HFFc6 (cell line): ENCODE measurements around the gene SLC51A. TPM values are rescaled to one million over a fixed set of nuclear protein-coding genes. Genes with fewer than 3 reads are reported as not detected.

Source experiments
- DNase-seq: peaks from one replicate; pipeline ENCODE4 v3.0.0-alpha.2; 2018
- H3K27ac Mint-ChIP-seq: 2 replicates; pipeline ENCODE4 v1.8.0; 2020; ENCODE audit warnings: mild to moderate bottlenecking, mixed read lengths
- H3K27me3 Mint-ChIP-seq: 2 replicates; pipeline ENCODE4 v1.8.0; 2021; ENCODE audit warnings: mild to moderate bottlenecking, moderate library complexity, mixed read lengths; ENCODE audit not compliant: insufficient read depth
- H3K36me3 Mint-ChIP-seq: 2 replicates; pipeline ENCODE4 v1.8.0; 2021; ENCODE audit warnings: low read depth, mixed read lengths
- H3K4me1 Mint-ChIP-seq: 2 replicates; pipeline ENCODE4 v1.8.0; 2020; ENCODE audit warnings: low read depth, mixed read lengths
- H3K4me3 Mint-ChIP-seq: 2 replicates; pipeline ENCODE4 v1.8.0; 2020; ENCODE audit warnings: mild to moderate bottlenecking, moderate library complexity, mixed read lengths
- H3K9me3 Mint-ChIP-seq: 2 replicates; pipeline ENCODE4 v1.8.0; 2020; ENCODE audit warnings: mild to moderate bottlenecking, mixed read lengths
- CTCF ChIP-seq: fragments of 200-600 bp; sonication (generic); IDR thresholded peaks from 2 replicates; pipeline ENCODE4 v1.5.0; 2021; ENCODE audit warnings: antibody characterized with exemption, mild to moderate bottlenecking
- total RNA-seq, 6 experiments: library from RNA; stranded (reverse); fragmentation: NEBNext Ultra II Directional; extraction: Animal tissue kit (Norgen Biotek cat#: 25700); gene quantifications; 2 replicates in 1 of 6; 3 replicates in 5 of 6; pipeline ENCODE4 v1.2.3, GENCODE V29; 2021

The SLC51A gene
- total RNA-seq, 6 experiments from 2014 or later, result not detected

GRCh38 chr3:196232882-196233251 lies 16.5 kb downstream of the SLC51A start:
- Mint-ChIP-seq H3K9me3 (no peaks in the 10 kb centered on the region), H3K36me3 (peaks cover 14% of the 10 kb centered on the region), H3K4me3 (no peak overlapping the region), H3K27ac (no peak overlapping the region), H3K27me3 (peaks cover 3% of the 10 kb centered on the region), H3K4me1 (no peaks in the 10 kb centered on the region)
- TF ChIP-seq CTCF, result no peak
- DNase-seq, result no peak

GRCh38 chr3:196235452-196236122 lies 19.3 kb downstream of the SLC51A start:
- no peak for DNase-seq
- Mint-ChIP-seq H3K4me1 (peaks cover 13% of the 10 kb centered on the region; the same call in 1 of the 2 replicates), H3K9me3 (no peaks in the 10 kb centered on the region), H3K27me3 (no peaks in the 10 kb centered on the region; the same call in 1 of the 2 replicates), H3K27ac (no peak overlapping the region; the same call in 1 of the 2 replicates), H3K36me3 (peaks cover 26% of the 10 kb centered on the region), H3K4me3 (no peak overlapping the region)
- TF ChIP-seq CTCF, result no peak

GRCh38 chr3:196236223-196236622 lies 19.9 kb downstream of the SLC51A start:
- no peaks in the 10 kb centered on the region for H3K9me3 Mint-ChIP-seq

GRCh38 chr3:196237203-196237602 lies 20.9 kb downstream of the SLC51A start:
- H3K36me3 Mint-ChIP-seq, result peaks cover 31% of the 10 kb centered on the region
- no peaks in the 10 kb centered on the region for H3K9me3 Mint-ChIP-seq
- no peak for TF ChIP-seq CTCF
- no peak for DNase-seq
- H3K4me3 Mint-ChIP-seq, result no peak overlapping the region
- peaks cover 13% of the 10 kb centered on the region; the same call in 1 of the 2 replicates for H3K4me1 Mint-ChIP-seq
- no peaks in the 10 kb centered on the region; the same call in 1 of the 2 replicates for H3K27me3 Mint-ChIP-seq
- H3K27ac Mint-ChIP-seq, result no peak overlapping the region

More at GRCh38 chr3:196236223-196236622, 19.9 kb downstream of the SLC51A start:
- H3K36me3 Mint-ChIP-seq, result peaks cover 26% of the 10 kb centered on the region
- H3K4me1 Mint-ChIP-seq, result peaks cover 13% of the 10 kb centered on the region; the same call in 1 of the 2 replicates
- no peak overlapping the region for H3K27ac Mint-ChIP-seq
- no peak overlapping the region for H3K4me3 Mint-ChIP-seq
- TF ChIP-seq CTCF, result no peak
- no peak for DNase-seq
- no peaks in the 10 kb centered on the region; the same call in 1 of the 2 replicates for H3K27me3 Mint-ChIP-seq

- no peaks in the 10 kb centered on the region; the same call in 1 of the 2 replicates for H3K27me3 Mint-ChIP-seq
- DNase-seq, result no peak
- H3K4me1 Mint-ChIP-seq, result peaks cover 13% of the 10 kb centered on the region; the same call in 1 of the 2 replicates
- TF ChIP-seq CTCF, result no peak
- no peak overlapping the region for H3K4me3 Mint-ChIP-seq
- H3K9me3 Mint-ChIP-seq, result no peaks in the 10 kb centered on the region
- H3K27ac Mint-ChIP-seq, result no peak overlapping the region
- peaks cover 38% of the 10 kb centered on the region for H3K36me3 Mint-ChIP-seq
Observed at GRCh38 chr3:196238612-196239560, 22.6 kb downstream of the SLC51A start.
